Nephron (organoid): ENCODE data around the gene APLP1.
A peak's percentile ranks its signal among the peaks of the same experiment; 100 is the strongest.

Experiments
- H3K27ac Mint-ChIP-seq, 3 experiments: 2 replicates each; pipeline ENCODE4 v1.8.0; 2020; ENCODE audit warnings: mixed read lengths in 3 of 3, mild to moderate bottlenecking in 2 of 3, moderate library complexity in 1 of 3
- H3K27me3 Mint-ChIP-seq: 2 replicates; pipeline ENCODE4 v1.8.0; 2021; ENCODE audit warnings: low read depth, mild to moderate bottlenecking, moderate library complexity, mixed read lengths
- H3K36me3 Mint-ChIP-seq: 2 replicates; pipeline ENCODE4 v1.8.0; 2020; ENCODE audit warnings: low read depth, mixed read lengths
- H3K4me1 Mint-ChIP-seq: 2 replicates; pipeline ENCODE4 v1.8.0; 2020; ENCODE audit warnings: mixed read lengths
- H3K4me3 Mint-ChIP-seq, 3 experiments: 2 replicates each; pipeline ENCODE4 v1.8.0; 2020; ENCODE audit warnings: mild to moderate bottlenecking in 3 of 3, mixed read lengths in 3 of 3, moderate library complexity in 2 of 3
- H3K9me3 Mint-ChIP-seq: 2 replicates; pipeline ENCODE4 v1.8.0; 2020; ENCODE audit warnings: mixed read lengths
- TF ChIP-seq, protein P1 (sequence below), 3 experiments: fragments of 200-600 bp; sonication (generic); IDR thresholded peaks; one replicate each; pipeline ENCODE4 v1.5.0; 2021; ENCODE audit warnings: antibody characterized with exemption in 3 of 3; ENCODE audit not compliant: unreplicated experiment in 3 of 3

APLP1 gene

DNA sequence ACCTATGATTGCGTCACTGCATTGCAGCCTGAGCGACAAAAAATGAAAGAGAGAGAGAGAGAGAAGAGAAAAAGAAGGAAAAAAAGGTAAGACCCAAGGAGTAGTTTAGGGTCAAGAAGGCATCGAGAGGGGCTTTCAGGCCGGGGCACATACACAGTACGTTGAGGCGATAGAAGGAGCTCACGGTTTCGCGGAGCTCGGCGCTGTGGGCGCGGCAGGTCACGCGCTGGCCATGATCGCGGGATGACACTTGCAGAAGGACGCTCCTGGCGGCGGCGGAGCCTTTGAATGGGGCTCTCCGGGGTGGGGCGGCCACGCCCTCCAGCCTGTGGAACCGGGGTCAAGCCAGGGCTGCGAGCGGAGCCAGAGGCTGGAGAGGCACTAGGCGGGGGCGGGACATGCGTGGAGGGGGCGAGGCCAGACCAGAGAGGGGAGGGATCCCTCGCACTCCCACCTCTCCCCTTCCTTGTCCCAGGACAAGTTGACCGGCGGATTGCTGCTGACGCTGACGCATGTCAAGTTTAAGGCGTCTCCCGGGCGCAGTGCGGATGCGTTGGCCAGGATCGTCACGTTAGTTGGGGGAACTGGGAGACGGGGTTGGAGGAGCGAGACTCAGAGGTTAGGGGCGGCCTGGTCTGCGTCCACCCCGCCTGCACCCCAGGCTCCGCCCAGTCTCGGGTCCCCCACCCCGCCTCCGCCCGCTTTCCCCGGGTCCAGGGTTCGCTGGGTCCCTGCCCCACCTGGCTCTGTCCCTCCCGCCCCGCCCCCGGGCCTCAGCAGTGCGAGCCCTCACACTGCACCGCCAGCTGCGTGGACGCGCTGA, 22.9 kb upstream of the APLP1 start:
- H3K4me1 Mint-ChIP-seq = peaks cover 20% of the 10 kb centered on the region
- peak overlapping the region; percentile 66 to 67 (median 66) for H3K4me3 Mint-ChIP-seq
- peaks cover 17% of the 10 kb centered on the region for H3K36me3 Mint-ChIP-seq
- H3K27ac Mint-ChIP-seq = peak overlapping the region in 1 of 3 experiments; percentile 21
- H3K9me3 Mint-ChIP-seq = peaks cover 8% of the 10 kb centered on the region
- TF ChIP-seq, protein P1, sequence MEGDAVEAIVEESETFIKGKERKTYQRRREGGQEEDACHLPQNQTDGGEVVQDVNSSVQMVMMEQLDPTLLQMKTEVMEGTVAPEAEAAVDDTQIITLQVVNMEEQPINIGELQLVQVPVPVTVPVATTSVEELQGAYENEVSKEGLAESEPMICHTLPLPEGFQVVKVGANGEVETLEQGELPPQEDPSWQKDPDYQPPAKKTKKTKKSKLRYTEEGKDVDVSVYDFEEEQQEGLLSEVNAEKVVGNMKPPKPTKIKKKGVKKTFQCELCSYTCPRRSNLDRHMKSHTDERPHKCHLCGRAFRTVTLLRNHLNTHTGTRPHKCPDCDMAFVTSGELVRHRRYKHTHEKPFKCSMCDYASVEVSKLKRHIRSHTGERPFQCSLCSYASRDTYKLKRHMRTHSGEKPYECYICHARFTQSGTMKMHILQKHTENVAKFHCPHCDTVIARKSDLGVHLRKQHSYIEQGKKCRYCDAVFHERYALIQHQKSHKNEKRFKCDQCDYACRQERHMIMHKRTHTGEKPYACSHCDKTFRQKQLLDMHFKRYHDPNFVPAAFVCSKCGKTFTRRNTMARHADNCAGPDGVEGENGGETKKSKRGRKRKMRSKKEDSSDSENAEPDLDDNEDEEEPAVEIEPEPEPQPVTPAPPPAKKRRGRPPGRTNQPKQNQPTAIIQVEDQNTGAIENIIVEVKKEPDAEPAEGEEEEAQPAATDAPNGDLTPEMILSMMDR (IDR thresholded peaks at IDR 0.05; ENCODE audit: unreplicated experiment in 3 of 3) = no peak
- peaks cover 82% of the 10 kb centered on the region for H3K27me3 Mint-ChIP-seq

DNA sequence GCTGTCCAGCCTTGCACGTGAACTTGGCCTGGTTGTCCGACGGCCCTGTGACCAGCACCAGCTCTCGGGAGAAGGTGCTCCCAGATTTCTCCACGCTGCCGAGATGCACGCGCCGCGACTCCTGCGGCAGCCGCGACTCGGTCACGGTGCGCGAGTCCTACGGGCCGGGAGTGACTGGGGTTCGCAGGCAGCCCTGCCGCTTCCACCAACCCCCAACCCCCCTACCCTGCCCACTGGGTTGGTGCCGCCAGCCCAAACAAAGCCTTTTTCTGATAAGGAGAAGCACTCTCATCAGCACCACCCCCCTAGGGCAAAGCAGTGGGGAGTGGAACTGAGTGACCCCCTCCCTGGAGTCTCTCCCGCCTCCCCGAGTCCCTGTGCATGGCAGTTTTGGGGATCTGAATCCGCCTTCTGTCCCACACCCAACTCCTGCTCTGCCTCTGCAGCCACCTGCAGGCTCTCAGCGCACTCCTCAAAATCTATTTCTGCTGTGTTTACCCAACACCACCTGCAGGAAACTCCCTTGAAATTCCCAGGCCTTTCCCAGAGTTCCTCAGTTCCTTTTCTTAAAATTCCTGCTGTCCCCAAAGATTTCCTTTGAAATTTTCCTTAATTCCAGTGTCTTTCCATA, 22.2 kb upstream of the APLP1 start:
- peak overlapping the region; percentile 44 to 70 (median 65) for H3K4me3 Mint-ChIP-seq
- H3K4me1 Mint-ChIP-seq = peaks cover 20% of the 10 kb centered on the region
- peaks cover 19% of the 10 kb centered on the region for H3K36me3 Mint-ChIP-seq
- peaks cover 8% of the 10 kb centered on the region for H3K9me3 Mint-ChIP-seq
- peak overlapping the region in 1 of 3 experiments; percentile 19 for H3K27ac Mint-ChIP-seq
- peaks cover 81% of the 10 kb centered on the region for H3K27me3 Mint-ChIP-seq
- TF ChIP-seq, protein P1 (IDR thresholded peaks at IDR 0.05; ENCODE audit: unreplicated experiment in 3 of 3) = no peak

DNA sequence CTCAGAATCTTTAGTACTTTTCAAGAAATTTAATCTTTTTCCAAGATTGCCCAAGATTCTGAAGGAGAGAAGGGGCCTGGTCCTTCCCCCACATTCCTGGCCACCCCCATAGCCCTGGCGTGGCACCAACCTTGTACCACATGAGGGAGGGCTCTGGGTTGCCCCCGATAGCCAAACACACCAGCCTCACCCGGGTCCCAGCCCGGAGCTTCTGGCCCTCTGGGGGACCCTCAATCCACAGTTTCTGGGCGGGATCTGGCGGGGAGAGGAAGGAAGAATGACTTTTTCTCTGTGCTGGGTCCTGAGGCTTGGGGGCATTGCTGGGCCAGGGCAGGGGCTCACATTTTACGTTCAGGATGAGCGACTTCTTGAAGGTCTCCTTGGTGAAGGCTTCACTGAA, 20.5 kb upstream of the APLP1 start:
- TF ChIP-seq, protein P1 (IDR thresholded peaks at IDR 0.05; ENCODE audit: unreplicated experiment in 3 of 3) = no peak
- peak overlapping the region in 1 of 3 experiments; percentile 67 for H3K4me3 Mint-ChIP-seq
- H3K27ac Mint-ChIP-seq = no peak overlapping the region
- no peaks in the 10 kb centered on the region for H3K9me3 Mint-ChIP-seq
- H3K27me3 Mint-ChIP-seq = peaks cover 70% of the 10 kb centered on the region
- peaks cover 27% of the 10 kb centered on the region for H3K4me1 Mint-ChIP-seq
- H3K36me3 Mint-ChIP-seq = peaks cover 18% of the 10 kb centered on the region

DNA sequence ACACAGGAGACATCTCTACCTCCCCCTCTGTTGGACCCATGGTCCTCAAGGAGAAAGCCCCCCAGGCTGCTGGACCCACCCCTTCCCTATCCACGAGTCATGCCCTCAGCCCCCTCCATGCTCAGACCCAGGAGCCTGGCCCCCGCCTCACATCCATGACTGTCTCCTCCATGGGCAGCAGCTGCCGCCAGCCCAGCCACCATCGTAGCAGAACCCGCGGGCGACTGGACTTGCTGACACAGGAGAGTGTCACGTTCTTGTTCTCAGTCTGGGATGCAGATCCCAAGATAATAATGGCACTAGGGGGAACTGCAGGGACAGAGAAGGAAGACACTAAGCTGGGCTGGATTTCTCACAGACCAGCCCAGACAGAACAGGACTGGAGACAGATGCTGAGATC, 19.9 kb upstream of the APLP1 start:
- H3K27ac Mint-ChIP-seq = peak overlapping the region in 1 of 3 experiments; percentile 65
- peak overlapping the region in 2 of 3 experiments; percentile 65 to 67 for H3K4me3 Mint-ChIP-seq
- H3K36me3 Mint-ChIP-seq = peaks cover 15% of the 10 kb centered on the region
- no peaks in the 10 kb centered on the region for H3K9me3 Mint-ChIP-seq
- TF ChIP-seq, protein P1 (IDR thresholded peaks at IDR 0.05; ENCODE audit: unreplicated experiment in 3 of 3) = no peak
- peaks cover 31% of the 10 kb centered on the region for H3K4me1 Mint-ChIP-seq
- peaks cover 64% of the 10 kb centered on the region for H3K27me3 Mint-ChIP-seq

DNA sequence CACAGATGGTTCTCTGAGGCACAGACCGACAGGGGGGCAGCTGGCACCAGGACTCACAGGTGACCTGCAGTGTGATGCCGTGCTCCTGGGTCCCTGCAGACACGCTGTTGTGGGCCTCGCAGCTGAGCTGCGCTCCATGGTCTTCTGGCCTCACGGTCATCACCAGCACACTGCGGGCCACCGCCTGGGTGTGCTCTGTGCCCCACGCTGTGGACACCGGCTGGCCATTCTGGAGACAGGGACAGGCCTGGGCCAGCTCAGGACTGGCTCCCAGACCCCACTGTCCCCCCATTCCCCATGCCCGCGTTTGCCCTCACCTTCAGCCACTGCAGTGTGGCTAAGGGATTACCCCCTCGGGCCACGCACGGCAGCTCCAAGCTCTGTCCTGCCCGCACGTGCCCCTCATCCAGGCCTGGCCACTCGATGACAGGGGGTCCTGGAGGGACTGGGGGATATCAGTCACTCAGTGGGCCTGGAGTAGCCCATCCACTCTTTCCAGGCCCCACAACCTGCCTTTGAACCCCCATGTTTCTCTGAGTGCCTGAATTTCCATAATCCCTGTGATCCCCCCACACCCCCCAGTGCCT, 19.4 kb upstream of the APLP1 start:
- peaks cover 12% of the 10 kb centered on the region for H3K36me3 Mint-ChIP-seq
- H3K27me3 Mint-ChIP-seq = peaks cover 59% of the 10 kb centered on the region
- peaks cover 31% of the 10 kb centered on the region for H3K4me1 Mint-ChIP-seq
- H3K9me3 Mint-ChIP-seq = no peaks in the 10 kb centered on the region
- H3K27ac Mint-ChIP-seq = peak overlapping the region in 1 of 3 experiments; percentile 65
- H3K4me3 Mint-ChIP-seq = peak overlapping the region in 1 of 3 experiments; percentile 67
- TF ChIP-seq, protein P1 (IDR thresholded peaks at IDR 0.05; ENCODE audit: unreplicated experiment in 3 of 3) = no peak
